CD14-positive monocyte (primary cell): ENCODE data around the gene ACTN4. TPM values are rescaled to one million over a fixed set of nuclear protein-coding genes. Genes with fewer than 3 reads are reported as not detected.
A peak's percentile ranks its signal among the peaks of the same experiment; 100 is the strongest.

Source experiments
- DNase-seq, 3 donors: peaks; one replicate each; pipeline ENCODE4 v3.0.0-alpha.2; 2011 to 2022
- H2AFZ ChIP-seq: 2 replicates; pipeline ENCODE4 v1.6.0; 2012; ENCODE audit warnings: mild to moderate bottlenecking, low read depth, low read length, inconsistent platforms; ENCODE audit not compliant: insufficient read depth, poor library complexity, severe bottlenecking
- H3K27ac ChIP-seq, 2 donors: 1 replicate in 1 of 2; 2 replicates in 1 of 2; pipeline ENCODE4 v1.5.1; 2012 to 2013; ENCODE audit warnings: low read length in 2 of 2, control low read depth in 1 of 2, inconsistent platforms in 1 of 2, low read depth in 1 of 2, mild to moderate bottlenecking in 1 of 2
- H3K27me3 ChIP-seq, 2 donors: one replicate each; pipeline versions ENCODE4 v1.6.0 to v1.6.1; 2011 to 2013; ENCODE audit warnings: low read length in 2 of 2; ENCODE audit not compliant: control insufficient read depth in 2 of 2, insufficient read depth in 2 of 2
- H3K36me3 ChIP-seq, 2 donors: replicated peaks in 1 of 2; 1 replicate in 1 of 2; 2 replicates in 1 of 2; pipeline versions ENCODE4 v1.5.1 to v1.6.1; 2012 to 2013; ENCODE audit warnings: low read length in 2 of 2, control low read depth in 1 of 2, inconsistent platforms in 1 of 2, mild to moderate bottlenecking in 1 of 2; ENCODE audit not compliant: insufficient read depth in 2 of 2, control insufficient read depth in 1 of 2
- H3K4me1 ChIP-seq, 2 donors: 1 replicate in 1 of 2; 2 replicates in 1 of 2; pipeline versions ENCODE4 v1.5.1 to v1.6.1; 2012 to 2013; ENCODE audit warnings: low read length in 2 of 2, control low read depth in 1 of 2, inconsistent platforms in 1 of 2, mild to moderate bottlenecking in 1 of 2, moderate library complexity in 1 of 2; ENCODE audit not compliant: insufficient read depth in 2 of 2, control insufficient read depth in 1 of 2
- H3K4me2 ChIP-seq: replicated peaks from 2 replicates; pipeline ENCODE3; 2012; ENCODE audit warnings: low read length, moderate library complexity, mild to moderate bottlenecking; ENCODE audit not compliant: poor library complexity, severe bottlenecking; ENCODE audit errors: extremely low read depth
- H3K4me3 ChIP-seq, 3 experiments: fragments of 200-600 bp in 1 of 3; sonication (generic) in 1 of 3; replicated peaks in 1 of 3; 1 replicate in 2 of 3; 2 replicates in 1 of 3; pipeline ENCODE4 v1.5.1; 2011 to 2013; ENCODE audit warnings: low read length in 3 of 3, mild to moderate bottlenecking in 3 of 3, control low read depth in 2 of 3, low read depth in 2 of 3, inconsistent platforms in 1 of 3, moderate library complexity in 1 of 3
- H3K79me2 ChIP-seq: 2 replicates; pipeline ENCODE4 v1.6.0; 2012; ENCODE audit warnings: mild to moderate bottlenecking, control low read depth, inconsistent platforms, low read length, moderate library complexity; ENCODE audit not compliant: insufficient read depth
- H3K9ac ChIP-seq: 2 replicates; pipeline ENCODE4 v1.6.0; 2017; ENCODE audit warnings: low read length, mild to moderate bottlenecking; ENCODE audit not compliant: insufficient read depth, poor library complexity, severe bottlenecking
- H3K9me3 ChIP-seq, 2 donors: replicated peaks in 1 of 2; 1 replicate in 1 of 2; 2 replicates in 1 of 2; pipeline versions ENCODE4 v1.5.1 to v1.6.1; 2012 to 2013; ENCODE audit warnings: low read length in 2 of 2, control low read depth in 1 of 2; ENCODE audit not compliant: control insufficient read depth in 1 of 2, insufficient read depth in 1 of 2
- H4K20me1 ChIP-seq: 2 replicates; pipeline ENCODE4 v1.6.0; 2012; ENCODE audit warnings: mild to moderate bottlenecking, low read length, control low read depth, moderate library complexity; ENCODE audit not compliant: insufficient read depth
- H3K27ac Mint-ChIP-seq, 7 donors: one replicate each; pipeline ENCODE4 v1.8.0; 2020; ENCODE audit warnings: mild to moderate bottlenecking in 7 of 7, mixed read lengths in 7 of 7, moderate library complexity in 6 of 7, inconsistent platforms in 2 of 7
- H3K27me3 Mint-ChIP-seq, 3 donors: one replicate each; pipeline ENCODE4 v1.8.0; 2021 to 2022; ENCODE audit warnings: low read depth in 3 of 3, mild to moderate bottlenecking in 3 of 3, mixed read lengths in 3 of 3, moderate library complexity in 3 of 3, inconsistent platforms in 1 of 3
- H3K36me3 Mint-ChIP-seq, 2 donors: one replicate each; pipeline ENCODE4 v1.8.0; 2020; ENCODE audit warnings: mixed read lengths in 2 of 2, inconsistent platforms in 1 of 2, mild to moderate bottlenecking in 1 of 2
- H3K4me1 Mint-ChIP-seq: one replicate; pipeline ENCODE4 v1.8.0; 2020; ENCODE audit warnings: mild to moderate bottlenecking, mixed read lengths
- H3K4me3 Mint-ChIP-seq, 2 donors: one replicate each; pipeline ENCODE4 v1.8.0; 2020; ENCODE audit warnings: mild to moderate bottlenecking in 2 of 2, mixed read lengths in 2 of 2, moderate library complexity in 1 of 2
- H3K9me3 Mint-ChIP-seq, 7 donors: one replicate each; pipeline ENCODE4 v1.8.0; 2020 to 2022; ENCODE audit warnings: mixed read lengths in 7 of 7, mild to moderate bottlenecking in 6 of 7, moderate library complexity in 6 of 7, inconsistent platforms in 2 of 7
- CTCF ChIP-seq: fragments of 200-600 bp; IDR thresholded peaks from one replicate; pipeline ENCODE4 v1.8.0; 2022; ENCODE audit warnings: antibody characterized with exemption, mild to moderate bottlenecking
- whole genome bisulfite sequencing: methylation state at CpG from one replicate; pipeline ENCODE4 v1.1.5; 2013; ENCODE audit warnings: missing lambda C conversion rate; ENCODE audit not compliant: insufficient coverage; 5-methylcytosine and 5-hydroxymethylcytosine counted together
- intact Hi-C, 2 donors: fragments of 100-400 bp; cut with micrococcal nuclease; formaldehyde crosslinking; loops; one replicate each; pipeline versions ENCODE4 v1.15.0 to v1.15.1; 2023
- polyA plus RNA-seq, 3 donors: library from polyadenylated mRNA; depleted of rRNA in 1 of 3; unstranded in 2 of 3; stranded (reverse) in 1 of 3; fragments of 300-500 nt in 2 of 3; fragments of >200 nt in 1 of 3; fragmentation: Illumina TruSeq in 2 of 3; gene quantifications; 1 replicate in 2 of 3; 2 replicates in 1 of 3; pipeline ENCODE4 v1.2.3, GENCODE V29; 2012 to 2021

Gene ACTN4
- polyA plus RNA-seq, 3 donors, result 8.4 to 177 (median 16.0) TPM

DNA sequence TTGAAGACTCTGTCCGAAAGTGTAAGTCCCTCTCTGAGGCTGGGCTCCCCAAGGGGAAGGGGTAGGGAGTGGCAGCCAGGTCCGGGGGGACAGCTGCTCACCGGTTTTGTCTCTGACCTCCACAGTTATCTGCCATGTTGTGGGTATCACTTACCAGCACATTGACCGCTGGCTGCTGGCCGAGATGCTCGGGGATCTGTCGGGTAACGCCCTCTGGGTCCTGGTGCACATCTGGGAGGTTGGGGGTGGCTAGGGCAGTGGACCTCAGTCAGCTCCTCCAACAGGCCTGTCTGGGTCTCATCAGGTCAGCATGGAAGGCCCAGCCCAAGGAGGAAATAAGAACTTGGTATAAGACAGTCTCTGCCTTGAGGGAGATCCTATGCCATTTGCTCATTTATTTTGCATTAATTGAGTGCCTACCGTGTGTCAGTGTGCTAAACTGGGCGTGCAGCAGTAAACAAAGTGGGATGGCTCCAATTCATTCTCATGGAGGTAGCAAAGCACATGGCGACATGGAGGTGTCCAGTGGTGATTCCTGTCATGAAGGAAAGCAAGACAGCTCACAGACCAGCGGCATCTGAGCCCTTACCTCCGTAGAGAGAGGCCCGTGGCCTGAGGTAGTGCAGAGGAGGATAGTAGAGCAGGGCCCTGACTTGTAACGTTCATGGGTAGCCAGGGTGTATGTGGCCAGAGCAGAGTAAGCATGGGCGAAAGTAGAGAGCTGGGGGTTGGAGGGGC lies 14.8 kb upstream of the ACTN4 start:
- intact Hi-C loops, result loop anchor here (5.0 to 10.0 kb wide), 3 partner anchors 85 to 302 kb away; partner anchors contain the start of genes MRPS12 (in 1 of the 2) and SARS2 (in 1 of the 2)
- H3K9me3 ChIP-seq, result no peaks in the 10 kb centered on the region
- Mint-ChIP-seq H3K36me3 (peaks cover 64 to 90% of the 10 kb centered on the region in 2 donors), H3K27ac (peak overlapping the region in 5 of 7 donors; percentile 1 to 63 (median 30)), H3K9me3 (peaks cover 0 to 2% (median 0%) of the 10 kb centered on the region in 7 donors), H3K4me1 (peaks cover 21% of the 10 kb centered on the region), H3K4me3 (no peak overlapping the region), H3K27me3 (peaks cover 0 to 1% (median 0%) of the 10 kb centered on the region in 3 donors)
- H3K4me2 ChIP-seq, result no peak overlapping the region
- H3K27me3 ChIP-seq, result no peaks in the 10 kb centered on the region
- peaks cover 21% of the 10 kb centered on the region for H4K20me1 ChIP-seq
- peaks cover 57 to 80% of the 10 kb centered on the region in 2 donors for H3K36me3 ChIP-seq
- H3K27ac ChIP-seq, result no peak overlapping the region
- H3K4me1 ChIP-seq, result peaks cover 10 to 17% of the 10 kb centered on the region in 2 donors
- WGBS, result 100% methylated on average over 14 of the region's 16 CpGs
- H3K79me2 ChIP-seq, result peaks cover under 1% of the 10 kb centered on the region
- TF ChIP-seq CTCF, result no peak
- no peak overlapping the region for H3K4me3 ChIP-seq
- H2AFZ ChIP-seq, result no peak overlapping the region
- no peak overlapping the region for H3K9ac ChIP-seq
- DNase-seq, result no peak

DNA sequence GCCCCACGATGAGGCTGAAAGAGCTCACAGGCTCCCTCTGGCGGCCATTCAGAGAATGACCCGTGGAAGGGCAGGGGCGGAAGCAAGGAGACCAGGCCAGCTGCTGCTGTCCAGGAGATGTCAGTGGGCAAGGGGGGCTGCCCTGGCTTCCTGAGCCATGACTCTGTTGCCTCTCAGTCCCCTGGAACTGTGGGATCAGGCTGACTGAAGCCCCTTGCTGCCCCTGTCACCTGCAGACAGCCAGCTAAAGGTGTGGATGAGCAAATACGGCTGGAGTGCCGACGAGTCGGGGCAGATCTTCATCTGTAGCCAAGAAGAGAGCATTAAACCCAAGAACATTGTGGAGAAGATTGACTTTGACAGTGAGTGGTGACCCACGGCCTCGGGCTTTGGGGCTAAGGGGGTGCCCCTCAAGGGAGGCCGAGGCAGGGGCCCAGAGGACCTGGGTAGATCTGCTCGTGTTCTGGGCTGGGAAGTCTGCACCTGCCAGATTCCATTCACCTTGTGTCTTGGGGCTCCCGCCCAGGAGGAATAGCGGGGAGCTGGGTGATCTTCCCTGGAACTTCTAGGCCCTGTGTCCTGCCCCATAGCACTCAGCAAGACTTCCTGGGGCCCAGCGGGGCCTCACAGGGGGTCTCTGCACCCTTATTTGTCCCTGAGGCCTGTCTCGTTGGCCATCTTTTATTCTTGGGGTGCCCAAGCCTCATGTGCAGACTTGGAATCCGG lies 12.5 kb upstream of the ACTN4 start:
- Histone ChIP-seq H3K9me3 (no peaks in the 10 kb centered on the region), H3K27ac (peak overlapping the region; percentile 17 to 25), H3K36me3 (peaks cover 39 to 64% of the 10 kb centered on the region in 2 donors), H4K20me1 (peaks cover 16% of the 10 kb centered on the region), H3K4me1 (peaks cover 10 to 17% of the 10 kb centered on the region in 2 donors), H2AFZ (no peak overlapping the region), H3K4me3 (no peak overlapping the region), H3K9ac (no peak overlapping the region), H3K4me2 (no peak overlapping the region), H3K79me2 (no peaks in the 10 kb centered on the region), H3K27me3 (no peaks in the 10 kb centered on the region)
- 73% methylated on average over 15 of the region's 17 CpGs for WGBS
- Mint-ChIP-seq H3K4me3 (peak overlapping the region in 1 of 2 donors; percentile 48), H3K4me1 (peaks cover 21% of the 10 kb centered on the region), H3K27me3 (peaks cover 0 to 1% (median 0%) of the 10 kb centered on the region in 3 donors), H3K9me3 (peaks cover 0 to 2% (median 0%) of the 10 kb centered on the region in 7 donors), H3K36me3 (peaks cover 42 to 76% of the 10 kb centered on the region in 2 donors), H3K27ac (peak overlapping the region; percentile 45 to 92 (median 78))
- peak; percentile 85 for TF ChIP-seq CTCF
- peak; percentile 64 to 72 (median 71) for DNase-seq
- intact Hi-C loops, result loop anchor here (2.0 to 10.0 kb wide), 5 partner anchors 88 to 300 kb away; partner anchors contain the start of genes FAM98C (in 2 of the 2), MRPS12 (in 1 of the 2) and SARS2 (in 1 of the 2)
